Measurements from ENCODE around the gene ELANE. TPM values are rescaled to one million over a fixed set of nuclear protein-coding genes. Genes with fewer than 3 reads are reported as not detected.

ELANE gene
- total and polyA plus RNA-seq, 2 donors from 2014 or later: 0.85 TPM; not detected in 1

DNA sequence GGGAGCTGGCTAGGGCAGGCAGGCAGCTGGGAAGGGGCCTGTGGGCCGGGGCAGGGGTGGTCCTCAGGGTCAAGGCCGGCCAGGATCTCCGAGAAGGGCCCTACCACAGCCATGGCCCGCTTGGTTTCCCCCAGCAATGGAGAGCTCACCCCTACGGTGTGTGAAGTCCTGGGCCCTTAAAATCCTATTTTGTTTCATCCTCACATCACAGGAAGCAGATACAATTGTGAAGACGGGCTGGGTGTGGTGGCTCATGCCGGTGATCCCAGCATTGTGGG is 49.9 kb downstream of the ELANE start:
- intact Hi-C loops (cut with DNase I): no loop called here
- H3K36me3 ChIP-seq (ENCODE audit: control insufficient read depth in 2 of 3, insufficient read depth in 3 of 3, low read length in 3 of 3): no peaks in the 10 kb centered on the region
- no peaks in the 10 kb centered on the region for H3K9me3 ChIP-seq (ENCODE audit: control insufficient read depth in 2 of 3, insufficient read depth in 1 of 3, low read length in 3 of 3)
- DNase-seq: peak in 1 of 5 donors; percentile 35
- no peaks in the 10 kb centered on the region for H3K27me3 ChIP-seq (ENCODE audit: control insufficient read depth, insufficient read depth, low read length)
- no peak overlapping the region for H3K9ac ChIP-seq (ENCODE audit: low read length in 3 of 3)
- no peaks in the 10 kb centered on the region for H3K4me1 ChIP-seq (ENCODE audit: control insufficient read depth in 2 of 3, insufficient read depth in 2 of 3, low read depth in 1 of 3, low read length in 3 of 3)
- H3K4me3 ChIP-seq (ENCODE audit: low read length in 3 of 3): no peak overlapping the region
- no peak for FAIRE-seq
- no peak overlapping the region for H3K27ac ChIP-seq (ENCODE audit: low read depth in 2 of 2, low read length in 2 of 2)
- TF ChIP-seq, protein P1, sequence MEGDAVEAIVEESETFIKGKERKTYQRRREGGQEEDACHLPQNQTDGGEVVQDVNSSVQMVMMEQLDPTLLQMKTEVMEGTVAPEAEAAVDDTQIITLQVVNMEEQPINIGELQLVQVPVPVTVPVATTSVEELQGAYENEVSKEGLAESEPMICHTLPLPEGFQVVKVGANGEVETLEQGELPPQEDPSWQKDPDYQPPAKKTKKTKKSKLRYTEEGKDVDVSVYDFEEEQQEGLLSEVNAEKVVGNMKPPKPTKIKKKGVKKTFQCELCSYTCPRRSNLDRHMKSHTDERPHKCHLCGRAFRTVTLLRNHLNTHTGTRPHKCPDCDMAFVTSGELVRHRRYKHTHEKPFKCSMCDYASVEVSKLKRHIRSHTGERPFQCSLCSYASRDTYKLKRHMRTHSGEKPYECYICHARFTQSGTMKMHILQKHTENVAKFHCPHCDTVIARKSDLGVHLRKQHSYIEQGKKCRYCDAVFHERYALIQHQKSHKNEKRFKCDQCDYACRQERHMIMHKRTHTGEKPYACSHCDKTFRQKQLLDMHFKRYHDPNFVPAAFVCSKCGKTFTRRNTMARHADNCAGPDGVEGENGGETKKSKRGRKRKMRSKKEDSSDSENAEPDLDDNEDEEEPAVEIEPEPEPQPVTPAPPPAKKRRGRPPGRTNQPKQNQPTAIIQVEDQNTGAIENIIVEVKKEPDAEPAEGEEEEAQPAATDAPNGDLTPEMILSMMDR (IDR thresholded peaks at IDR 0.05; ENCODE audit: borderline replicate concordance, extremely low read depth, insufficient read depth): no peak

- no peaks in the 10 kb centered on the region for H3K27me3 ChIP-seq (ENCODE audit: control insufficient read depth, insufficient read depth, low read length)
- no peaks in the 10 kb centered on the region for H3K4me1 ChIP-seq (ENCODE audit: control insufficient read depth in 2 of 3, insufficient read depth in 2 of 3, low read depth in 1 of 3, low read length in 3 of 3)
- TF ChIP-seq, protein P1 (IDR thresholded peaks at IDR 0.05; ENCODE audit: borderline replicate concordance, extremely low read depth, insufficient read depth): no peak
- no peak for FAIRE-seq
- intact Hi-C loops (cut with DNase I): no loop called here
- DNase-seq: peak in 1 of 5 donors; percentile 43
- no peaks in the 10 kb centered on the region for H3K36me3 ChIP-seq (ENCODE audit: control insufficient read depth in 2 of 3, insufficient read depth in 3 of 3, low read length in 3 of 3)
- no peaks in the 10 kb centered on the region for H3K9me3 ChIP-seq (ENCODE audit: control insufficient read depth in 2 of 3, insufficient read depth in 1 of 3, low read length in 3 of 3)
- H3K4me3 ChIP-seq (ENCODE audit: low read length in 3 of 3): no peak overlapping the region
- no peak overlapping the region for H3K27ac ChIP-seq (ENCODE audit: low read depth in 2 of 2, low read length in 2 of 2)
- H3K9ac ChIP-seq (ENCODE audit: low read length in 3 of 3): no peak overlapping the region
Observed at GRCh38 chr19:902446-903226, 50.5 kb downstream of the ELANE start.

DNA sequence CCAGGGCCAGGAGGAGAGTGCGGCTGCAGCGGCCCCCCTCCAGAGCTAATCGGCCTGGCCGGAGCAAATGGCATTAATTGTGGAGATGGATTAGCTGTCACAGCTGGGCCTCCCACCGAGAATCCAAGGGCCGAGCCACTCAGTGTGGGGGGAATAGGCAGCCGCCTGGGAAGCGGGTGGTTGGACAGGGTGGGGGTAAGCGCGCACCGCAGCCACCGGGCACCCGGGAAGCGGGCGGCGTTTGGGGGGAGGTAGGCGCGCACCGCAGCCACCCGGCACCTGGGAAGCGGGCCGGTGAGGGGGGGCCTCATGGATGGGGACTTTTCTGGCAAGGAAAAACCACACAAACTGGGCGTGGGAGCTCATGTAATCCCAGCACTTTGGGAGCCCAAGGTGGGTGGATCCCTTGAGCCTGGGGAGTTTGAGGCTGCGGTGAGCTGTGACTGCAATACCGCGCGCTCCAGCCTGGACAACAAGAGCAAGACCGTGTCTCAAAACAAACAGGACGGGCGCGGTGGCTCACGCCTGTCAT is 51.2 kb downstream of the ELANE start:
- H3K27me3 ChIP-seq (ENCODE audit: control insufficient read depth, insufficient read depth, low read length): no peaks in the 10 kb centered on the region
- FAIRE-seq (no peak), DNase-seq (peak in 4 of 5 donors; percentile 81 to 92 (median 86))
- no peaks in the 10 kb centered on the region for H3K4me1 ChIP-seq (ENCODE audit: control insufficient read depth in 2 of 3, insufficient read depth in 2 of 3, low read depth in 1 of 3, low read length in 3 of 3)
- TF ChIP-seq, protein P1 (IDR thresholded peaks at IDR 0.05; ENCODE audit: borderline replicate concordance, extremely low read depth, insufficient read depth): no peak
- no peaks in the 10 kb centered on the region for H3K9me3 ChIP-seq (ENCODE audit: control insufficient read depth in 2 of 3, insufficient read depth in 1 of 3, low read length in 3 of 3)
- no peak overlapping the region for H3K4me3 ChIP-seq (ENCODE audit: low read length in 3 of 3)
- intact Hi-C loops (cut with DNase I): no loop called here
- H3K27ac ChIP-seq (ENCODE audit: low read depth in 2 of 2, low read length in 2 of 2): no peak overlapping the region
- H3K9ac ChIP-seq (ENCODE audit: low read length in 3 of 3): no peak overlapping the region
- H3K36me3 ChIP-seq (ENCODE audit: control insufficient read depth in 2 of 3, insufficient read depth in 3 of 3, low read length in 3 of 3): no peaks in the 10 kb centered on the region
